ENCODE data around the gene CDH15. TPM values are rescaled to one million over a fixed set of nuclear protein-coding genes. Genes with fewer than 3 reads are reported as not detected.

The CDH15 gene
- total RNA-seq, 1 experiment from 2014 or later, result 1.5 TPM

- H3K9ac ChIP-seq (ENCODE audit: low read length), result no peak within 1 kb of the TSS; the same call in 1 of the 2 replicates
- H3K9me3 ChIP-seq (ENCODE audit: low read length), result no peaks in the 10 kb centered on the region
- H3K36me3 ChIP-seq (ENCODE audit: low read depth, low read length), result no peaks in the 10 kb centered on the region
- H3F3A ChIP-seq (ENCODE audit: low read length, unreplicated experiment), result no peaks in the 10 kb centered on the region
- H3K9me2 ChIP-seq (replicated peaks; ENCODE audit: low read length), result no peaks in the 10 kb centered on the region
- H3K27me3 ChIP-seq (ENCODE audit: low read length), result 0 out of 2 replicates have a peak, but pooled peaks cover 4% of the 10 kb centered on the region
- ATAC-seq, result no peak
- H3K79me2 ChIP-seq (ENCODE audit: low read length), result peaks cover 18% of the 10 kb centered on the region
- no peak within 1 kb of the TSS for H3K27ac ChIP-seq (ENCODE audit: low read length)
- TSS peak; percentile 51 for BruUV-seq (replicated peaks)
- intact Hi-C loops (cut with micrococcal nuclease), result no loop called here
- no peak for TF ChIP-seq EZH2phosphoT487 (IDR thresholded peaks at IDR 0.05; ENCODE audit: borderline replicate concordance, low read length)
- no peak for TF ChIP-seq CTCF (conservative IDR thresholded peaks at IDR 0.05; ENCODE audit: low read depth, low read length)
- no peak for TF ChIP-seq EZH2 (IDR thresholded peaks at IDR 0.05; ENCODE audit: low read length, unreplicated experiment)
- 0 out of 2 replicates have a peak, but pooled peaks cover 6% of the 10 kb centered on the region for H3K4me1 ChIP-seq (ENCODE audit: insufficient read depth, low read length)
- no peak for DNase-seq
- ChIA-PET POLR2A (ENCODE audit: unreplicated experiment) (no interaction called here), CTCF (no interaction called here)
- H4K20me1 ChIP-seq (ENCODE audit: low read length), result 0 out of 2 replicates have a peak, but pooled peaks cover 8% of the 10 kb centered on the region
- H3K4me3 ChIP-seq (ENCODE audit: low read length), result peak within 1 kb of the TSS; percentile 63
- no peak within 1 kb of the TSS for H2AFZ ChIP-seq (ENCODE audit: low read length)
- peak within 1 kb of the TSS; percentile 75 for H3K4me2 ChIP-seq (ENCODE audit: low read length)
Observed at GRCh38 chr16:89200124-89200849, 28.7 kb downstream of the CDH15 start, which contains the start of gene SLC22A31. Gene SLC22A31, minus strand, starts transcription at chr16:89200537. Its CDS starts 36 bp downstream, at chr16:89200501.

- Histone ChIP-seq H3K4me3 (ENCODE audit: low read length) (peak overlapping the region; percentile 63), H3K9me3 (ENCODE audit: low read length) (no peaks in the 10 kb centered on the region), H3K9ac (ENCODE audit: low read length) (no peak overlapping the region; the same call in 1 of the 2 replicates), H3K36me3 (ENCODE audit: low read depth, low read length) (no peaks in the 10 kb centered on the region), H3K27ac (ENCODE audit: low read length) (no peak overlapping the region), H4K20me1 (ENCODE audit: low read length) (0 out of 2 replicates have a peak, but pooled peaks cover 8% of the 10 kb centered on the region), H3K4me2 (ENCODE audit: low read length) (peak overlapping the region; percentile 75), H2AFZ (ENCODE audit: low read length) (no peak overlapping the region), H3K9me2 (replicated peaks; ENCODE audit: low read length) (no peaks in the 10 kb centered on the region), H3F3A (ENCODE audit: low read length, unreplicated experiment) (no peaks in the 10 kb centered on the region), H3K27me3 (ENCODE audit: low read length) (0 out of 2 replicates have a peak, but pooled peaks cover 4% of the 10 kb centered on the region), H3K79me2 (ENCODE audit: low read length) (peaks cover 18% of the 10 kb centered on the region), H3K4me1 (ENCODE audit: insufficient read depth, low read length) (0 out of 2 replicates have a peak, but pooled peaks cover 6% of the 10 kb centered on the region)
- CTCF ChIA-PET, result no interaction called here
- POLR2A ChIA-PET (ENCODE audit: unreplicated experiment), result no interaction called here
- no TSS peak for BruUV-seq (replicated peaks)
- DNase-seq, result no peak
- ATAC-seq, result peak; percentile 30
- TF ChIP-seq CTCF (conservative IDR thresholded peaks at IDR 0.05; ENCODE audit: low read depth, low read length) (no peak), EZH2 (IDR thresholded peaks at IDR 0.05; ENCODE audit: low read length, unreplicated experiment) (no peak), EZH2phosphoT487 (IDR thresholded peaks at IDR 0.05; ENCODE audit: borderline replicate concordance, low read length) (no peak)
- intact Hi-C loops (cut with micrococcal nuclease), result loop anchor here (1.0 kb wide), 1 partner anchor 8 kb away; no protein-coding TSS in a partner anchor
Observed at GRCh38 chr16:89200850-89201411, 29.4 kb downstream of the CDH15 start.
